Fibroblast of skin of scalp (primary cell): Measurements from ENCODE around the gene RBP3.

Experiments used
- DNase-seq: peaks from one replicate; pipeline ENCODE4 v3.0.0-alpha.2; 2013

The RBP3 gene

DNA sequence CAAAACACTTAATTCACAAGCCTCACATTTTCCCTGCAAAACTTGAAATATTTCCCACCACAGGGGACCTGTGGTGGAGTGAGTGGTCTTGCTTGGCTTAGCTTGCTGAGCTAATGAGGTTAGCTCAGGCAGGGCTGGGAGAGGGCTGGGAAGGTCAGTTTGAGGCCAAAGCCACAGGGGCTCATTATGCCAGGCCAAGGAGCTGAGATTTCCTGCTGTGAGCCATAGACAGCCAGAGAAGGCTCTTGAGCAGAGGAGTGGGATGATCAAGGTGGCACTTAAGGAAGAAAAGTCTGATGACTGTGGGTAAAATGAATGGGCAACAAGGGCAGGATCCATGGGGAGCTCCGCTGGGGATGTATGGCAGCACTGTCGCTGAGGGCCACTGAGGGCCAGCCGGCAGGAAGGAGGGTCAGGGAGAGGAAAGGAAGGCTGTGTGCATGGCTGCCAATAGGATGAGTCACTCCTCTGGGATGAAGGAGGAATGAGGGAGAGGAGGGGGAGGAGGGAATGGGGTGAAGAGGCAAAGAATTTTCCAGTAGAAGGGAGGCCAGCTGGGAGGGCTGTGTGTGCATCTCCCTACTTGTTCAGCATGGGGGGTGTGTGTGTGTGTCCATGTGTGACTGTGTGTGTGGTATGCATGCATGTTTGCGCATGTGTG is 54.6 kb downstream of the RBP3 start:
- peak; percentile 96 for DNase-seq

DNA sequence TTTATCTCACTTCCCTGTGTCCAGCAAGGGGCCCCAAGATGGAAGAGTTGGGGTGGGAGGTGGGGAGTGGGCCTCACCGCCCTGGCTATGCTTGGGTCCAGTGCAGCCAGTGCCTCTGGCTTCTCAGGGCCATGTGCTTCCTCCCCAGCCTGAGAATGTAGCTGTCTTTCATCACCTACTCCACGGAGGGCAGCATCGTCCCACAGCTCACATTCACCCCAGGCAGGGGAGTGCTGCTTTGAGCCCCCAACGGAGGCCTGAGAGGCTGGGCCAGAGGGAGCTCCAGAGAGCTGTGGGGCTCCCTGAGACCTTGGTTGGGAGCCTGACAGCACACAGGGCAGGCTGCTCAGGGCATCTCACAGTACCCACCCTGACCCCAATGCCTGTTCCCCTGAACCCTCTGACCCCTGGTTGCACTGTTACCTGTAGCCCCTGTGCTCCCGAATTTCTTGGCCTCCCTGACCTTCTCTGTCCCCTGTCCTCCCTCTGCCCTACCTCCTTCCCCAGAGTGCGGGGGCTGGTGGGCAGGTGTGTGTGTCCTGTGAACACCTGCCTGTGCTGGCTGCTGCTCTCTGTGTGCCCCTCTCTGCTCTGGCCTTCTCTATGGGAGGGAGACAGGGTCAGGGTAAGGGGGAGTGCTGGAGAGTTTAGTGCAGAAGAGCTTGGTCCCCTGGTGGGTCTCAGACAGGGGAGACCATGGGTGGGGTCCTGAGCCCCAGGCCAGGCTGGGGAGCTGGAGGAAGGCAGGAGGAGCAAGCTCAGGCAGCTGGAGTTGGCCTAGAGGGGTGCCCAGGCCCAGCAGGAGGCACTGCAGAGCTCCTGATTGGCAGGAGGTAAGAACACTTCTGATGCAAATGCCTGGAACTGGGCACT is 55.5 kb downstream of the RBP3 start:
- DNase-seq = peak; percentile 42

DNA sequence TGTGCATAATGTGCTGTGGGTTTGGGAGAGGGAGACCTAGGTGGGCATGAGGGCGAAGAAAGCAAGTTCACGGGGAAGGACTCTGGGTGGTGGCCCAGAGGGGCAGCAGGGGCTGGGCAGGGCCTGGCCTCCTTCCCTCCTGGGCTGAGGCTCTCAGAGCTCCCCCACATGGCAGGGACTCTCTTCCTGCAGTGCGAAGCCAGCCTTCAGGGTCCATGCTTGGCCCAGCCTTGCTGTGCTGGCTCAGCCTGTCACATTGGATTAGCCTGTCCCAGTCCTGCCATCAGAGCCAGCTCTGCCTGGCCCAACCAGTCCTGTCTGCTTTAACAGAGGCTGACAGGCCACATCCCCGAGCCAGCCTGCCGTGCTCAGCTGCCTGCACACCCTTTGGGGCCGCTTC is 56.3 kb downstream of the RBP3 start:
- no peak for DNase-seq

DNA sequence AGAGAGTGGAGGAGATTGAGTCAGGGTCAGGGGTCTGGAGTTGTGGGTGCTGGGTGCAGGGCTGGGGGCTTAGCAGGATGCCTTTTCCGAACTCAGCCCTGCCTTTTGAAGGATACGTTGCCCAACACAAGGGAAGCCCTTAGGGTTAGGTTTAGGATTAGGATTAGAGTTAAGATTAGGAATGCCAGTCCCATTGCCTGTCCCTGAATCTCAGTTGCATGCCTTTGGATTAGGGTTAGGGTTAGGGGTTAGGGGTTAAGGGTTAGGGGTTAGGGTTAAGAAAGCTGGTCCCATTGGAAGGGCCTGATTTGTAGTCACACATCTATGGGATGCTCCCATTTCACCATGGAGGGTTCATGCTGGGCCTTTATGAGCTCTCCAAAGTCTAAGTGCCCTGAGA is 56.8 kb downstream of the RBP3 start:
- DNase-seq = no peak

DNA sequence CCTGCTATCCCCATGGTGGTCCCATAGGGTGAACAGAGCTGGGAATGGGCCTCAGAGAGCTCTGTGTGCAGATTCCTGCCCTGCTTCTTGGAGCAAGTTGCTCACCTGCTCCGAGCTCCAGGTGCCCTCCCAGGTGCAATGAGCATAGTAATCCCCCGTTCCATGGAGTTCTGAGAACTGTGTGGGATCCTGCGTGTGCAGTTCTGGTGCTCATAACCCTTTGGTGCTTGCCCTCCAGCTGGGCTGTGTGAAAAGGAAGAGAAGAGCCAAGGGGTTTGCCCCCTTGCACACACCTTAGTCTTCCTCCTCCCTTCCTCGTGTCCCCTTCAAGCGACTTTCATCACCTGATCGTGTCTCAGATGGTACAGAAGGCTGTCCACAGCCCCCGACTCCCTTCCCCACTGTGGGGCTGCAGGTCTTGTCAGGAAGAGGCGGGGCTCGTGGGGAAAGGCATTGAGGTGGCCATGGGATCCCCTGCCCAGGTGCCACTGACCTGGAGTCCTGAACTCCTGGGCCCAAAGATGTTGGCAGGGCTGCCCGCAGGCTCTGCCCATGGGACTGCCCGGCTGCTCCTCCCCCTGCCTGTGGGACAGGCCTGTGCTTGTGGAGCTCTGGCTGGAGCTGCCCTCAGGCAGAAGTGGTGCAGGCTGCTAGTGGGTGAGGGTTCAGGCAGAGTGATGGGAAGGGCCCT is 57.8 kb downstream of the RBP3 start:
- no peak for DNase-seq

DNA sequence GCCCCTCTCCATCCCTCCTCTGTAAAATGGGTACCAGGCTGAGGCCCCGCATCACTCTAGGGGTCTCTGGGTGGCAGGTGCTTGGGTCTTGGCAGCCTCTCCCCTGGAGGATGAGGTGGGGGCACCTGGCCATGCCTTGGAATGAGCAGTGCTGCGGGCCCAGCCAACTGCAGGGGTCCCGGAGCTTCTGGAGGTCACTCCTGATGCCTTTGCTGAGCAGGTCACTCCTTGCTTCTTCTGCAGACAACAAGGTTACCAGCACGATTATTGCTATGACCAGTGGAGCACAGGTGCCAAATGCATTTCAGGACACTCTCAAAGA is 58.3 kb downstream of the RBP3 start:
- DNase-seq = no peak

DNA sequence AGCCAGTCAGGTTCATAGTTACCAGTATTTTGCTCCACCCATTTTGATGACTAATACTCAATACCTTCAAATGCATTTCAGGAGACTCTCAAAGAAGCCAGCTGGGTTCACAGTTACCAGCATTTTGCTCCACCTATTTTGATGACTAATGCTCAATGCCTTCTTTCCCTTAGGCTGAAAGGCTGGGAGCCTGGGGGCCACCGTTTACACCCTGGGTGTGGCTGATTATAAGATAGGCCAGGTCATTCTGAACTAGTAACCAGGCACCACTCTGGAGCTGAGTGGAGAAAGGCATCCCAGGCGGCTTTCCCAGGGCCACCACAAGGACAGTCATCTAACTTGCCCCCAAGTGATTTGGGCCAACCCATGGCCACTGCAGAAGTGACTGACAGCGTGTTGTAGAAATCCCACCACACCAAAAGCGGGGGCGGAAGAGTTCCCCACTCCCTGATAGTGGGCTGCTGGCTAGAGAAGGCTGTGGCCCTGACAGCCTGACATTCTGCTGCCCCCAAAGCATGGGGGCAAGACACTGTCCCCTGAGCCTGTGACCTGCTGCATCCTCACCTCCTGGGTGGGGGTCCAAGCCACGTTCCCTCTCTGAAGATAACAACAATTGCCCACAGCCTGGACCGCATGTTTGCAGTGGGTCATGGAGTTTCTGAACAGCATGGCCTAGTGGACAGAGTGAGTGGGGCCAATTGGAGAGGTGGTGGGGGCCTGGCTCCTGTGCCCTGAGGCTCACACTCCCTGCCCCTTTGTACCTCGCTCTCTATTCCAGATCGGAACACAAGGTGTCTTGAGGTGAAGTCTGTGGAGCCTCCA is 58.9 kb downstream of the RBP3 start:
- DNase-seq = peak; percentile 67
